WTC11 (cell line): ENCODE data around the gene GUCY2C.

Source experiments
- CREB1 ChIP-seq: sonication (generic); formaldehyde crosslinking; IDR thresholded peaks from 2 replicates; pipeline ENCODE4 v1.8.0; 2023; ENCODE audit warnings: mild to moderate bottlenecking, missing genetic modification reagents
- CREM ChIP-seq: sonication (generic); formaldehyde crosslinking; IDR thresholded peaks from 2 replicates; pipeline ENCODE4 v1.8.1; 2022; ENCODE audit warnings: mild to moderate bottlenecking, missing genetic modification reagents, moderate library complexity
- E2F1 ChIP-seq: sonication (generic); formaldehyde crosslinking; IDR thresholded peaks from 2 replicates; pipeline ENCODE4 v1.8.0; 2022; ENCODE audit warnings: mild to moderate bottlenecking, missing genetic modification reagents
- TEAD4 ChIP-seq: sonication (generic); formaldehyde crosslinking; IDR thresholded peaks from 2 replicates; pipeline ENCODE4 v1.8.0; 2022; ENCODE audit warnings: mild to moderate bottlenecking, missing genetic modification reagents
- ZBTB21 ChIP-seq: sonication (generic); formaldehyde crosslinking; IDR thresholded peaks from 2 replicates; pipeline ENCODE4 v1.8.1; 2023; ENCODE audit warnings: mild to moderate bottlenecking, missing genetic modification reagents, borderline replicate concordance
- ZNF512 ChIP-seq: sonication (generic); formaldehyde crosslinking; IDR thresholded peaks from 2 replicates; pipeline ENCODE4 v1.8.1; 2022; ENCODE audit warnings: missing genetic modification reagents, borderline replicate concordance
- TF ChIP-seq, protein P1 (sequence below): fragments of 200-600 bp; IDR thresholded peaks from 2 replicates; pipeline ENCODE4 v1.8.0; 2022; ENCODE audit warnings: antibody characterized with exemption
- TF ChIP-seq, protein P2 (sequence below): sonication (generic); formaldehyde crosslinking; IDR thresholded peaks from 2 replicates; pipeline ENCODE4 v1.8.1; 2022; ENCODE audit warnings: low read depth, missing genetic modification reagents, borderline replicate concordance
- TF ChIP-seq, protein P3 (sequence below): sonication (generic); formaldehyde crosslinking; IDR thresholded peaks from 2 replicates; pipeline ENCODE4 v1.8.1; 2023; ENCODE audit warnings: mild to moderate bottlenecking, missing genetic modification reagents
- TF ChIP-seq, protein P4 (sequence below): sonication (generic); formaldehyde crosslinking; IDR thresholded peaks from 2 replicates; pipeline ENCODE4 v1.8.0; 2022; ENCODE audit warnings: mild to moderate bottlenecking, missing genetic modification reagents
- TF ChIP-seq, protein P5 (sequence below): sonication (generic); formaldehyde crosslinking; IDR thresholded peaks from 2 replicates; pipeline ENCODE4 v1.8.0; 2022; ENCODE audit warnings: mild to moderate bottlenecking, missing genetic modification reagents

DNA sequence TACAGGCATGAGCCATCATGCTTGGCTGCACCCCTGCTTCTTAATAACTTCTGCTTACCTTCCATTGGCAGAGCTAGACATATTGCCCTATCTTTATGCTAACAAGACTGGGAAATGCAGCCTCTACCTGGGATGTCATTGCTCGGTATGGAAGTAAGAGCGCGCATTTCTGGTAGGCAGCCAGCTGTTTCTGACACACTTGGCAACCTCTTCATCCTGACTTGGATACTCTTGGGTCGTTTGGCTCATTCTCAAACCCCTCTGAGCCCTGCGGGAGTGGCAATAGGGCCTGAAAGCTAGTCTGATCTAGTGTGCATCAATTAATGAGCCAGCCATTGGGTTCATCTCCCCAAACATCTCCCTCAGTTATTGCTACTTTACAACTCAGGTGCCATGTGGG lies 123.3 kb downstream of the GUCY2C start:
- TF ChIP-seq CREB1 (no peak), E2F1 (CRISPR knock-in tag) (no peak), TEAD4 (CRISPR knock-in tag) (no peak), CREM (CRISPR knock-in tag) (no peak), ZBTB21 (no peak), ZNF512 (CRISPR knock-in tag) (no peak)
- TF ChIP-seq, protein P1, sequence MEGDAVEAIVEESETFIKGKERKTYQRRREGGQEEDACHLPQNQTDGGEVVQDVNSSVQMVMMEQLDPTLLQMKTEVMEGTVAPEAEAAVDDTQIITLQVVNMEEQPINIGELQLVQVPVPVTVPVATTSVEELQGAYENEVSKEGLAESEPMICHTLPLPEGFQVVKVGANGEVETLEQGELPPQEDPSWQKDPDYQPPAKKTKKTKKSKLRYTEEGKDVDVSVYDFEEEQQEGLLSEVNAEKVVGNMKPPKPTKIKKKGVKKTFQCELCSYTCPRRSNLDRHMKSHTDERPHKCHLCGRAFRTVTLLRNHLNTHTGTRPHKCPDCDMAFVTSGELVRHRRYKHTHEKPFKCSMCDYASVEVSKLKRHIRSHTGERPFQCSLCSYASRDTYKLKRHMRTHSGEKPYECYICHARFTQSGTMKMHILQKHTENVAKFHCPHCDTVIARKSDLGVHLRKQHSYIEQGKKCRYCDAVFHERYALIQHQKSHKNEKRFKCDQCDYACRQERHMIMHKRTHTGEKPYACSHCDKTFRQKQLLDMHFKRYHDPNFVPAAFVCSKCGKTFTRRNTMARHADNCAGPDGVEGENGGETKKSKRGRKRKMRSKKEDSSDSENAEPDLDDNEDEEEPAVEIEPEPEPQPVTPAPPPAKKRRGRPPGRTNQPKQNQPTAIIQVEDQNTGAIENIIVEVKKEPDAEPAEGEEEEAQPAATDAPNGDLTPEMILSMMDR: no peak
- TF ChIP-seq, protein P2, sequence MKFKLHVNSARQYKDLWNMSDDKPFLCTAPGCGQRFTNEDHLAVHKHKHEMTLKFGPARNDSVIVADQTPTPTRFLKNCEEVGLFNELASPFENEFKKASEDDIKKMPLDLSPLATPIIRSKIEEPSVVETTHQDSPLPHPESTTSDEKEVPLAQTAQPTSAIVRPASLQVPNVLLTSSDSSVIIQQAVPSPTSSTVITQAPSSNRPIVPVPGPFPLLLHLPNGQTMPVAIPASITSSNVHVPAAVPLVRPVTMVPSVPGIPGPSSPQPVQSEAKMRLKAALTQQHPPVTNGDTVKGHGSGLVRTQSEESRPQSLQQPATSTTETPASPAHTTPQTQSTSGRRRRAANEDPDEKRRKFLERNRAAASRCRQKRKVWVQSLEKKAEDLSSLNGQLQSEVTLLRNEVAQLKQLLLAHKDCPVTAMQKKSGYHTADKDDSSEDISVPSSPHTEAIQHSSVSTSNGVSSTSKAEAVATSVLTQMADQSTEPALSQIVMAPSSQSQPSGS (CRISPR knock-in tag): no peak
- TF ChIP-seq, protein P3, sequence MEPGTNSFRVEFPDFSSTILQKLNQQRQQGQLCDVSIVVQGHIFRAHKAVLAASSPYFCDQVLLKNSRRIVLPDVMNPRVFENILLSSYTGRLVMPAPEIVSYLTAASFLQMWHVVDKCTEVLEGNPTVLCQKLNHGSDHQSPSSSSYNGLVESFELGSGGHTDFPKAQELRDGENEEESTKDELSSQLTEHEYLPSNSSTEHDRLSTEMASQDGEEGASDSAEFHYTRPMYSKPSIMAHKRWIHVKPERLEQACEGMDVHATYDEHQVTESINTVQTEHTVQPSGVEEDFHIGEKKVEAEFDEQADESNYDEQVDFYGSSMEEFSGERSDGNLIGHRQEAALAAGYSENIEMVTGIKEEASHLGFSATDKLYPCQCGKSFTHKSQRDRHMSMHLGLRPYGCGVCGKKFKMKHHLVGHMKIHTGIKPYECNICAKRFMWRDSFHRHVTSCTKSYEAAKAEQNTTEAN: no peak
- TF ChIP-seq, protein P4, sequence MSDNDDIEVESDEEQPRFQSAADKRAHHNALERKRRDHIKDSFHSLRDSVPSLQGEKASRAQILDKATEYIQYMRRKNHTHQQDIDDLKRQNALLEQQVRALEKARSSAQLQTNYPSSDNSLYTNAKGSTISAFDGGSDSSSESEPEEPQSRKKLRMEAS (CRISPR knock-in tag): no peak
- TF ChIP-seq, protein P5, sequence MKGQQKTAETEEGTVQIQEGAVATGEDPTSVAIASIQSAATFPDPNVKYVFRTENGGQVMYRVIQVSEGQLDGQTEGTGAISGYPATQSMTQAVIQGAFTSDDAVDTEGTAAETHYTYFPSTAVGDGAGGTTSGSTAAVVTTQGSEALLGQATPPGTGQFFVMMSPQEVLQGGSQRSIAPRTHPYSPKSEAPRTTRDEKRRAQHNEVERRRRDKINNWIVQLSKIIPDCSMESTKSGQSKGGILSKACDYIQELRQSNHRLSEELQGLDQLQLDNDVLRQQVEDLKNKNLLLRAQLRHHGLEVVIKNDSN (CRISPR knock-in tag): no peak
